CD4-positive, alpha-beta T cell treated with Interleukin-1 beta for 1 hour (primary cell): ENCODE results near the gene TM2D3.

ENCODE experiments used
- DNase-seq, 2 donors: peaks; one replicate each; pipeline ENCODE4 v3.0.0-alpha.2; 2020 to 2022

The TM2D3 gene

GRCh38 chr15:101620671-101621070 lies 31.5 kb downstream of the TM2D3 start:
- no peak for DNase-seq

- DNase-seq: no peak
Measured at GRCh38 chr15:101619615-101619865, 32.6 kb downstream of the TM2D3 start.

- DNase-seq: no peak
Measured at GRCh38 chr15:101618851-101619614, 33.1 kb downstream of the TM2D3 start.

GRCh38 chr15:101618076-101618475 lies 34.1 kb downstream of the TM2D3 start:
- DNase-seq: no peak

DNA sequence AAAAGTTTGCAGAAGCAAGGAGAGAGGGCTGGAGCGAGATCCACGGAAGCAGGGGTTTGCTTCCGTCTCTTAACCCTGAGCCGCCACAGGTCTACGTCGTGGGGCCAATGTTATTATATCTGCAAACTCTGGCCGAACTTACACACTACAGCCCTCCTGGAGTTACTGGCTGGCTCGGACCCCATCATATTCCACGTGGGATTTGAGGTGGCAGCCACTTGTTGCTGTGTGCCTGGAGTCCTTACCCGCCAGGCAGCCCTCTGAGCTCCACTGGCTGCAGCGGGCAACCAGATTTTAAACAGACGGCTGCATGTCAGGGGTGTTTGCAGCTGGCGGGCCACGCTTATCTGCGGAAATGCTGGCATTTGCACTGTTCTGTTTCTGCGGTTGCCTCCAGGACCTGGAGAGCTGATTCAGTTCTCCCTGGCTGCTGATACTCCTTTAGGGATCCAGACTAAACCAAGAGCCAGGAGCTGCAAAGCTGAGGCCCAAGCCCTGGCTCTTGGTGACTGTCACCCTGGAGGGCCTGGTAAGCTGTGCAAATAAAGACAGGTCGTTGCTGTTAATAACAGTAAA lies 34.7 kb downstream of the TM2D3 start:
- no peak for DNase-seq

GRCh38 chr15:101615986-101616848 lies 36.0 kb downstream of the TM2D3 start:
- no peak for DNase-seq

DNA sequence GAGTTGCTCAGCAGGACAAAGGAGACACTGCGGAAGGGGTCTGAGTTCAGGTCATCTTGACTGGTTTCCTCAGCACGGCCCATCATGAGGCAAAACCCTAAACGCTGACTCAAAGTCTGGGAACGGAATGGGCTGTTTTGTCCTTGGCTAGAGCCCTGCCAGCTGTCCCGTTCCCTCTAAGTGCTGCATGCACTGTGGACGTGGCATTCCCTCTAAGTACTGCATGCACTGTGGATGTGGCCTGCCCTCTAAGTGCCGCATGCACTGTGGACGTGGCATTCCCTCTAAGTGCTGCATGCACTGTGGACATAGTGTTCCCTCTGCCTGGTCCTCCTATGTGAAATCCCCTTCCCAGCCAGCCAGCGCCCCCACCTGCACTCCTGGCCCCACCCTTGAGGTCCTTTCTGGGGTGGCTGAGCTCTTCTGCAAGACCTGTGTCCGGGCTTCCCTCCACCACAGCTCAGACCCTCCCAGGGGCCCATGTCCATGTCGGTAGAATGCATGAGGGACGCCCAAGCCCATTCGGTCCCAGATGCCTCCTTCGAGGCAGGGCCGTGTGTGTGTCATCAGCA lies 36.7 kb downstream of the TM2D3 start:
- DNase-seq: no peak

GRCh38 chr15:101614761-101615160 lies 37.4 kb downstream of the TM2D3 start:
- DNase-seq: no peak

- DNase-seq: no peak
Measured at GRCh38 chr15:101614001-101614585, 38.1 kb downstream of the TM2D3 start.

GRCh38 chr15:101613130-101614000 lies 38.8 kb downstream of the TM2D3 start:
- DNase-seq: no peak

DNA sequence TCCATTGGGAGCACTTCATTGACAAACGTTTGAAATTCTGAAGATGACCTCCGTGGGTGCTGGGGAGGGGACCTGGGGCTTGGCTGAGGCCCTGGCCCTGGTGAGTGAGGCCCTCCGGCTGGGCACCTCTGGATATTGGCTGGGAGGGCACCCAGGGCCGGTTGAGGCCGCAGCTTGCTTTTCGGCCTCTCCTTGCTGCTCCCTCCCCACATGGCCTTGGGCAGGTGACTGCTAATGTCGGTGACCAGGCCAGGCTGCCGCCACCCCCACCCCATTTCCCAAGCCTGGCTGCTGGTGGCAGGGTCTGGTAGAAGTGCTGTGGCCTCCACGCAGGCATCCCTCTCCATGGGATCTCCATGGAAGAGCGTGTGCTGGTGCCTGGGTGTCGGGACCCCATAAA lies 39.5 kb downstream of the TM2D3 start:
- DNase-seq: no peak

DNA sequence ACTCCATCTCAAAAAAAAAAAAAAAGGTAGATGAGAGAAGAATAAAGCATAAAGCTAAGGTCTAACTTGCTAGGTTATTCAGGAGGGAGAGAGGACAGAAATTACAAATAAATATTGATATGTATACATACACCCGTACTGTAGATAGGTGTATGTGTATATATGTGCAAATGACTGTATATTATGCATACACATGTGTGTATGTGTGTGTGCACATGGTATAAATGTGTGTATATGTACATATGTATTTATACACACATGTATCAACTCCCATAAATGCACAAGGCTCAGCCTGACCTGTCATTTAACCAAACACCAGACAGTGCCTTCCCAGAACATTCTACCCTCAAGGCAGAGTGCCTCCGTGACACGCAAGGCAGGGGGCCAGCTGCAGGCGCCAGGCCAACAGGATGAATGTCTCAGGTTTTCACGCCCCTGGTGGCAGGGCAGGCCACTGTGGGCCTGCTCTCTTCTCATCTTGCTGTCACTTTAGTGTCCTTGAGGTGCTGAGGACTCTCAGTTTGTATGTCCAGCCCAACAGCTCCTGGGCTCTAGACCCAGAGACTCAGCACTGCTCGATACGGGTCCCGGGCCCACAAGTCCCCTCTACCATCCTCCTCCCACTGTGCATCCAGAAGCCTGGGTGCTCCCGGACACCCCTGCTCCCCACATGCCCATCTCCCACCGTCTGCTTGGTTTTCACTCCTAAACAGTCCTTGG lies 40.4 kb downstream of the TM2D3 start:
- DNase-seq: no peak

- DNase-seq: no peak
Measured at GRCh38 chr15:101611007-101611406, 41.2 kb downstream of the TM2D3 start.

DNA sequence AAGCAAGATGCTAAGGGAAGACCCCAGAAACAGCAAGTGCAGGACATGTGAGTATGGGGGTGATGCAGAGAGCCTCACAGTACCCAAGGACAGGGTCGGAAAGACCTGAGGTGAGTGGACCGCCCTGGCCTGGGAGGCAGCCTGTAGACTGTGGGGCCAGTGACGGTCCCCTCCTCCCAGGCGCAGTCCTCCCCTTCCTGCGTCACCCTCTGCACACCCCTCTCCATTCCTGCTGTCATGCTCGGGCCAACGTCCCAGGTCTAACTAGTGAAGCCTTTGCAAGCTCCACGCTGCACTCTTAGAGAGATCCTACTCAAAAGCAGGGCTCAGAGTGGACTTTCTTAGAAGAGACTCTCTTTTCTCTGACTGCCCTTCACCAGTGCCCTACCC lies 41.6 kb downstream of the TM2D3 start:
- no peak for DNase-seq

GRCh38 chr15:101609742-101610610 lies 42.2 kb downstream of the TM2D3 start:
- DNase-seq: no peak

- no peak for DNase-seq
Measured at GRCh38 chr15:101608201-101608600, 44.0 kb downstream of the TM2D3 start.

DNA sequence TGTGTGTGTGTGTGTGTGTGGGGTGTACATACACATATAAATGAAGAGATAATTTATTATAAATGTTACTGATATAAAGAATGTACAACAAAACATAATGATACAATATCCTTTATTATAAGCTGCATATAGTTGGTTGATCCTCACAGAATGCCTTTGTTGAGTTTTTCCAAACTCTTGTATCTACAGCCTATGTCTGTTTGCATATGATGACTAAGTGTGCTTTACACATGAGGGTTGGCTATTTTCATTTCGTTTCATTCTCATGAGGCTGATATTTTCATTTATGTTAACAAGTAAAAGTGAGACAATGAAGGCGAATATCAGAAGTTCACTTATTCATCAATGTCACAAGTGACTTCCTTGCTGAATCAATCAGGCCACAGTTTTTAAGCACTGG lies 45.1 kb downstream of the TM2D3 start:
- no peak for DNase-seq

DNA sequence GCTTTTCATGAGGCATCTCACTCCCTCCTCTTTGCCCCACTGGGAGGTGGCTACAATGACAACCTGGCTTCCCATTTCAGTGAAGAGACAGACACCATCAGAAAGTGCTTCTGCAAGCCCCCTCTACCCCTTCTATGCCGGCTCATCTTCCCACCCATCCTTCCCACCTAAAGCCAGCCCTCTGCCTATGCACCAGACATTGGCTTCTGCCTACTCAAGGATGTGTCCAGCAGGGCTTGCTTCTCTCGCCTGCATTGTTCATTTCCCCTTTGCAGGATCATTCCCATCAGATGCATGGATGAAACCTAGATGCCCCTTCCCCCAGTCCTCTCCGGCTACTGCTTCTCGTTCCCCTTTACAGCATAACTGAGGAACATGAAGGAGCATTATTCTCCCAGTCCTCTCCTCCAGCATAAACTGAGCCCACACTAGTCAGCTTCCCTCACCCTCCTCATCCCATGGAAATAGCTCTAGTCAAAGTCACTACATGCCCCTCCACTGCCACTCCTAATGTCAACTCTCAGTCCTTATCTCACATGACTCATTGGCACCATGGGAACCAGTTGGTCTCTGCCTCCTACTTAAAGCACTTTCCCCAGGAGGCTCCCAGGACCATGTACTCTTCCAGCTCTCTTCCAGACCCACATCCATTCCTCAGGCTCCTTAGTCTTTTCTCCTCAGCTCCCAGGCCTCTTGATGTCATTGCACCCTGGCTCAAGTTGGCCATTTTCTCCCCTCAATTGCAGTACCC lies 47.9 kb downstream of the TM2D3 start:
- DNase-seq: no peak

GRCh38 chr15:101602801-101603200 lies 49.4 kb downstream of the TM2D3 start:
- DNase-seq: no peak

- no peak for DNase-seq
Measured at GRCh38 chr15:101600035-101600434, 52.1 kb downstream of the TM2D3 start.
